Left ventricle myocardium inferior (tissue), 1 donor: Measurements from ENCODE around the gene TNFSF4. TPM values are rescaled to one million over a fixed set of nuclear protein-coding genes. Genes with fewer than 3 reads are reported as not detected.

Experiments used
- DNase-seq: peaks from one replicate; pipeline ENCODE4 v3.0.0-alpha.2; 2020
- H3K27ac ChIP-seq: fragments of 200-600 bp; replicated peaks from 2 replicates; pipeline ENCODE4 v1.8.0; 2021
- H3K27me3 ChIP-seq: fragments of 200-600 bp; 2 replicates; pipeline ENCODE4 v1.8.0; 2021; ENCODE audit warnings: low read depth
- H3K36me3 ChIP-seq: fragments of 200-600 bp; 2 replicates; pipeline ENCODE4 v1.8.0; 2021
- H3K4me1 ChIP-seq: fragments of 200-600 bp; 2 replicates; pipeline ENCODE4 v1.8.0; 2021
- H3K4me3 ChIP-seq: fragments of 200-600 bp; 2 replicates; pipeline ENCODE4 v1.8.0; 2021; ENCODE audit warnings: mild to moderate bottlenecking, moderate library complexity
- H3K9me3 ChIP-seq: fragments of 200-600 bp; replicated peaks from 2 replicates; pipeline ENCODE4 v1.8.0; 2021
- intact Hi-C: fragments of 100-400 bp; cut with micrococcal nuclease; formaldehyde crosslinking; loops from one replicate; pipeline ENCODE4 v1.11.0; 2022
- total RNA-seq: library from RNA; stranded (reverse); fragmentation: NEBNext Ultra II Directional; extraction: Animal tissue kit (Norgen Biotek cat#: 25700); gene quantifications from one replicate; pipeline ENCODE4 v1.2.1, GENCODE V29; 2021
- TF ChIP-seq, protein P1 (sequence below): fragments of 200-600 bp; IDR thresholded peaks from 2 replicates; pipeline ENCODE4 v1.8.0; 2021; ENCODE audit warnings: antibody characterized with exemption, mild to moderate bottlenecking, borderline replicate concordance
- donor health status: DM: no; HTN: yes; CAD: no; lungs with severe emphysema.

Gene TNFSF4
- total RNA-seq, 1 donor from 2014 or later = 0.44 TPM

- no peak overlapping the region for H3K4me3 ChIP-seq
- no peak for DNase-seq
- TF ChIP-seq, protein P1, sequence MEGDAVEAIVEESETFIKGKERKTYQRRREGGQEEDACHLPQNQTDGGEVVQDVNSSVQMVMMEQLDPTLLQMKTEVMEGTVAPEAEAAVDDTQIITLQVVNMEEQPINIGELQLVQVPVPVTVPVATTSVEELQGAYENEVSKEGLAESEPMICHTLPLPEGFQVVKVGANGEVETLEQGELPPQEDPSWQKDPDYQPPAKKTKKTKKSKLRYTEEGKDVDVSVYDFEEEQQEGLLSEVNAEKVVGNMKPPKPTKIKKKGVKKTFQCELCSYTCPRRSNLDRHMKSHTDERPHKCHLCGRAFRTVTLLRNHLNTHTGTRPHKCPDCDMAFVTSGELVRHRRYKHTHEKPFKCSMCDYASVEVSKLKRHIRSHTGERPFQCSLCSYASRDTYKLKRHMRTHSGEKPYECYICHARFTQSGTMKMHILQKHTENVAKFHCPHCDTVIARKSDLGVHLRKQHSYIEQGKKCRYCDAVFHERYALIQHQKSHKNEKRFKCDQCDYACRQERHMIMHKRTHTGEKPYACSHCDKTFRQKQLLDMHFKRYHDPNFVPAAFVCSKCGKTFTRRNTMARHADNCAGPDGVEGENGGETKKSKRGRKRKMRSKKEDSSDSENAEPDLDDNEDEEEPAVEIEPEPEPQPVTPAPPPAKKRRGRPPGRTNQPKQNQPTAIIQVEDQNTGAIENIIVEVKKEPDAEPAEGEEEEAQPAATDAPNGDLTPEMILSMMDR = no peak
- H3K9me3 ChIP-seq = peaks cover 43% of the 10 kb centered on the region
- H3K36me3 ChIP-seq = peaks cover 6% of the 10 kb centered on the region
- intact Hi-C loops = no loop called here
- H3K27ac ChIP-seq = no peak overlapping the region
- H3K27me3 ChIP-seq = no peaks in the 10 kb centered on the region
- H3K4me1 ChIP-seq = no peaks in the 10 kb centered on the region
Observed at GRCh38 chr1:173173388-173173787, 33.7 kb downstream of the TNFSF4 start.

GRCh38 chr1:173171152-173171551, 36.0 kb downstream of the TNFSF4 start:
- Histone ChIP-seq H3K9me3 (peaks cover 39% of the 10 kb centered on the region), H3K27me3 (no peaks in the 10 kb centered on the region), H3K27ac (no peak overlapping the region), H3K4me3 (no peak overlapping the region), H3K4me1 (no peaks in the 10 kb centered on the region), H3K36me3 (peaks cover 6% of the 10 kb centered on the region)
- TF ChIP-seq, protein P1 = no peak
- no peak for DNase-seq
- intact Hi-C loops = no loop called here

DNA sequence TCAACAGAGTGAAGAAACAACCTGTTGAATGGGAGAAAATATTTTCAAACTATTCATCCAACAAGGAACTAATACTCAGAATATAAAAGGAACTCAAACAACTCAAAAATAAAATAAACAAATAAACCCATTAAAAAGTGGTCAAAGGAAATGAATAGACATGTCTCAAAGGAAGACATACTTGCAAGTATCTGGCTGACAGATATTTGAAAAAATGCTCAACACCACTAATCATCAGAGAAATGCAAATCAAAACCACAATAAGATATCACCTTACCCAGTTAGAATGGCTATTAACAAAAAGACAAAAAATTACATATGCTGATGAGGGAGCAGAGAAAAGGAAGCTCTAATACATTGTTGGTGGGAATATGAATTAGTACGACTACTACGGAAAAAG, 38.2 kb downstream of the TNFSF4 start:
- intact Hi-C loops = no loop called here
- Histone ChIP-seq H3K27me3 (no peaks in the 10 kb centered on the region), H3K27ac (no peak overlapping the region), H3K4me3 (no peak overlapping the region), H3K4me1 (no peaks in the 10 kb centered on the region), H3K36me3 (peaks cover 6% of the 10 kb centered on the region), H3K9me3 (peaks cover 34% of the 10 kb centered on the region)
- DNase-seq = no peak
- TF ChIP-seq, protein P1 = no peak

DNA sequence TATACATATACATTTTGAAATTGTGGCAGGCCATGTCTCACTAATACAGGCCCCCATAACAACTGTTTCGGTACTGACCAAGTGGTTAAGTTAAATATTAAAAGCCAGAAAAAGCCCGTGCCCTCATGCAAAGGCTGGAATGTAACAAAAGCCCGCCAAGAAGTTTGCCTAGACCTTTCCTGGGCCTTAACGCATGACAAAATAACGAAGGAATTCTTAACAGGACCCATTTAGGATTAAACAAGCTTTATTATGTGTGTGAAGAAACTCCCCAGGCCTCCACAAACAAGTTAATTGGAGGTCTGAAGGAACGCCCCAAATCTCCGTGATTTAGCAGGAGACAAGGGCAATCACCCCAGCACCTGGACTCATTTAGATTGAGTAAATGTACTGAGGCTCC, 42.4 kb downstream of the TNFSF4 start:
- H3K27me3 ChIP-seq = no peaks in the 10 kb centered on the region
- no peaks in the 10 kb centered on the region for H3K36me3 ChIP-seq
- H3K27ac ChIP-seq = no peak overlapping the region
- no peak overlapping the region for H3K4me3 ChIP-seq
- no peak for DNase-seq
- TF ChIP-seq, protein P1 = no peak
- no peaks in the 10 kb centered on the region for H3K9me3 ChIP-seq
- intact Hi-C loops = no loop called here
- no peaks in the 10 kb centered on the region for H3K4me1 ChIP-seq

- Histone ChIP-seq H3K27me3 (no peaks in the 10 kb centered on the region), H3K27ac (no peak overlapping the region), H3K36me3 (no peaks in the 10 kb centered on the region), H3K4me3 (no peak overlapping the region), H3K9me3 (no peaks in the 10 kb centered on the region), H3K4me1 (no peaks in the 10 kb centered on the region)
- no peak for DNase-seq
- intact Hi-C loops = no loop called here
- TF ChIP-seq, protein P1 = no peak
Observed at GRCh38 chr1:173164178-173164577, 43.0 kb downstream of the TNFSF4 start.

- intact Hi-C loops = no loop called here
- Histone ChIP-seq H3K36me3 (no peaks in the 10 kb centered on the region), H3K27me3 (no peaks in the 10 kb centered on the region), H3K27ac (no peak overlapping the region), H3K4me1 (no peaks in the 10 kb centered on the region), H3K4me3 (no peak overlapping the region), H3K9me3 (no peaks in the 10 kb centered on the region)
- TF ChIP-seq, protein P1 = no peak
- DNase-seq = no peak
Observed at GRCh38 chr1:173163222-173163621, 43.9 kb downstream of the TNFSF4 start.
